ENCODE measurements around the gene DRP2. TPM values are rescaled to one million over a fixed set of nuclear protein-coding genes. Genes with fewer than 3 reads are reported as not detected.

DRP2 gene
- total RNA-seq, 2 experiments from 2014 or later, result 0.58 to 0.69 TPM

Other genes starting within 250 kb of the DRP2 start
- 10 to 100 TPM; 19.6 to 21.2 TPM for gene TRMT2B, start 167.7 kb upstream of the DRP2 start, total RNA-seq
- gene TMEM35A, start 140.9 kb upstream of the DRP2 start, total RNA-seq, result not detected
- 10 to 100 TPM; 21.1 to 22.3 TPM for gene CENPI, start 121.6 kb upstream of the DRP2 start, total RNA-seq
- not detected for gene TAF7L, start 71.5 kb downstream of the DRP2 start, total RNA-seq
- 10 to 100 TPM; 21.9 to 23.1 TPM for gene TIMM8A, start 129.0 kb downstream of the DRP2 start, total RNA-seq
- gene BTK, start 166.4 kb downstream of the DRP2 start, total RNA-seq, result under 1 TPM; 0.21 to 0.58 TPM
- gene RPL36A, start 171.2 kb downstream of the DRP2 start, total RNA-seq, result 100 to 1,000 TPM; 364 to 420 TPM
- 10 to 100 TPM; 40.4 to 43.6 TPM for gene GLA, start 188.1 kb downstream of the DRP2 start, total RNA-seq
- 10 to 100 TPM; 32.5 to 33.8 TPM for gene HNRNPH2, start 188.4 kb downstream of the DRP2 start, total RNA-seq